ENCODE measurements around the gene RAPGEF2. TPM values are rescaled to one million over a fixed set of nuclear protein-coding genes. Genes with fewer than 3 reads are reported as not detected.

Gene RAPGEF2
- total RNA-seq, 1 donor: 50.3 TPM

- TF ChIP-seq CTCF (IDR thresholded peaks at IDR 0.05; ENCODE audit: extremely low read depth, low read depth, low read length): no peak
- H4K20me1 ChIP-seq (ENCODE audit: insufficient read depth, low read length): peaks cover 54% of the 10 kb centered on the region
Observed at GRCh38 chr4:159146488-159146887, 43.6 kb downstream of the RAPGEF2 start.

GRCh38 chr4:159148441-159148840 lies 45.6 kb downstream of the RAPGEF2 start:
- no peaks in the 10 kb centered on the region for H3K27me3 ChIP-seq (ENCODE audit: insufficient read depth, low read length)
- no peak for DNase-seq (ENCODE audit: insufficient read length, low spot score, missing footprints)
- H2AFZ ChIP-seq (ENCODE audit: low read length): no peak overlapping the region
- peaks cover 53% of the 10 kb centered on the region for H4K20me1 ChIP-seq (ENCODE audit: insufficient read depth, low read length)
- no peaks in the 10 kb centered on the region for H3K9me3 ChIP-seq (ENCODE audit: low read depth, low read length)
- H3K36me3 ChIP-seq (ENCODE audit: insufficient read depth, low read length): no peaks in the 10 kb centered on the region
- H3K79me2 ChIP-seq (ENCODE audit: insufficient read depth, low read length): peaks cover 87% of the 10 kb centered on the region
- H3K4me1 ChIP-seq (ENCODE audit: insufficient read depth, low read length): peaks cover 6% of the 10 kb centered on the region
- TF ChIP-seq CTCF (IDR thresholded peaks at IDR 0.05; ENCODE audit: extremely low read depth, low read depth, low read length): no peak
- no peak overlapping the region for H3K4me3 ChIP-seq (ENCODE audit: insufficient read depth, low read length)
- no peak overlapping the region for H3K4me2 ChIP-seq (ENCODE audit: insufficient read depth, low read length)
- no peak overlapping the region for H3K27ac ChIP-seq (ENCODE audit: low read depth, low read length)

More at GRCh38 chr4:159146488-159146887, 43.6 kb downstream of the RAPGEF2 start:
- H3K9me3 ChIP-seq (ENCODE audit: low read depth, low read length): no peaks in the 10 kb centered on the region
- no peaks in the 10 kb centered on the region for H3K36me3 ChIP-seq (ENCODE audit: insufficient read depth, low read length)
- H3K79me2 ChIP-seq (ENCODE audit: insufficient read depth, low read length): peaks cover 87% of the 10 kb centered on the region
- H3K4me3 ChIP-seq (ENCODE audit: insufficient read depth, low read length): no peak overlapping the region
- DNase-seq (ENCODE audit: insufficient read length, low spot score, missing footprints): no peak
- H2AFZ ChIP-seq (ENCODE audit: low read length): no peak overlapping the region
- H3K4me2 ChIP-seq (ENCODE audit: insufficient read depth, low read length): no peak overlapping the region
- peaks cover 12% of the 10 kb centered on the region for H3K4me1 ChIP-seq (ENCODE audit: insufficient read depth, low read length)
- H3K27me3 ChIP-seq (ENCODE audit: insufficient read depth, low read length): no peaks in the 10 kb centered on the region
- H3K27ac ChIP-seq (ENCODE audit: low read depth, low read length): no peak overlapping the region

- Histone ChIP-seq H3K4me1 (ENCODE audit: insufficient read depth, low read length) (peaks cover 6% of the 10 kb centered on the region), H3K4me2 (ENCODE audit: insufficient read depth, low read length) (no peak overlapping the region), H3K36me3 (ENCODE audit: insufficient read depth, low read length) (no peaks in the 10 kb centered on the region), H2AFZ (ENCODE audit: low read length) (no peak overlapping the region), H4K20me1 (ENCODE audit: insufficient read depth, low read length) (peaks cover 49% of the 10 kb centered on the region), H3K9me3 (ENCODE audit: low read depth, low read length) (no peaks in the 10 kb centered on the region), H3K27me3 (ENCODE audit: insufficient read depth, low read length) (no peaks in the 10 kb centered on the region), H3K4me3 (ENCODE audit: insufficient read depth, low read length) (no peak overlapping the region), H3K27ac (ENCODE audit: low read depth, low read length) (no peak overlapping the region), H3K79me2 (ENCODE audit: insufficient read depth, low read length) (peaks cover 86% of the 10 kb centered on the region)
- TF ChIP-seq CTCF (IDR thresholded peaks at IDR 0.05; ENCODE audit: extremely low read depth, low read depth, low read length): no peak
- DNase-seq (ENCODE audit: insufficient read length, low spot score, missing footprints): no peak
Observed at GRCh38 chr4:159149666-159150065, 46.8 kb downstream of the RAPGEF2 start.

GRCh38 chr4:159150396-159150795 lies 47.5 kb downstream of the RAPGEF2 start:
- peaks cover 6% of the 10 kb centered on the region for H3K4me1 ChIP-seq (ENCODE audit: insufficient read depth, low read length)
- H3K36me3 ChIP-seq (ENCODE audit: insufficient read depth, low read length): no peaks in the 10 kb centered on the region
- H3K9me3 ChIP-seq (ENCODE audit: low read depth, low read length): no peaks in the 10 kb centered on the region
- DNase-seq (ENCODE audit: insufficient read length, low spot score, missing footprints): no peak
- TF ChIP-seq CTCF (IDR thresholded peaks at IDR 0.05; ENCODE audit: extremely low read depth, low read depth, low read length): no peak
- no peak overlapping the region for H3K4me3 ChIP-seq (ENCODE audit: insufficient read depth, low read length)
- H3K79me2 ChIP-seq (ENCODE audit: insufficient read depth, low read length): peaks cover 86% of the 10 kb centered on the region
- peaks cover 52% of the 10 kb centered on the region for H4K20me1 ChIP-seq (ENCODE audit: insufficient read depth, low read length)
- no peak overlapping the region for H3K4me2 ChIP-seq (ENCODE audit: insufficient read depth, low read length)
- no peaks in the 10 kb centered on the region for H3K27me3 ChIP-seq (ENCODE audit: insufficient read depth, low read length)
- H3K27ac ChIP-seq (ENCODE audit: low read depth, low read length): no peak overlapping the region
- H2AFZ ChIP-seq (ENCODE audit: low read length): no peak overlapping the region

Measured in osteoblast (primary cell).